Mucosa of rectum (tissue), 2 donors: ENCODE results near the gene CYP2A13.
"Not testable (repeated sequence)": the region's sequence is repeated elsewhere in the genome, so short reads cannot be mapped to it uniquely, and the experiment has no call there.

Experiments used
- H3K27ac ChIP-seq, 2 donors: one replicate each; pipeline ENCODE4 v1.7.0; 2013; ENCODE audit warnings: inconsistent platforms in 2 of 2, low read depth in 2 of 2, low read length in 2 of 2
- H3K27me3 ChIP-seq, 2 donors: one replicate each; pipeline ENCODE4 v1.7.0; 2013; ENCODE audit warnings: low read length in 2 of 2; ENCODE audit not compliant: control insufficient read depth in 2 of 2, insufficient read depth in 2 of 2
- H3K36me3 ChIP-seq, 2 donors: one replicate each; pipeline ENCODE4 v1.7.0; 2013; ENCODE audit warnings: low read length in 2 of 2; ENCODE audit not compliant: control insufficient read depth in 2 of 2, insufficient read depth in 2 of 2
- H3K4me1 ChIP-seq, 2 donors: one replicate each; pipeline ENCODE4 v1.7.0; 2013; ENCODE audit warnings: low read length in 2 of 2, mild to moderate bottlenecking in 1 of 2; ENCODE audit not compliant: control insufficient read depth in 2 of 2, insufficient read depth in 2 of 2
- H3K4me3 ChIP-seq, 2 donors: one replicate each; pipeline ENCODE4 v1.7.0; 2013; ENCODE audit warnings: low read length in 2 of 2
- H3K9ac ChIP-seq, 2 donors: one replicate each; pipeline ENCODE4 v1.7.0; 2013; ENCODE audit warnings: low read length in 2 of 2, low read depth in 1 of 2, mild to moderate bottlenecking in 1 of 2
- H3K9me3 ChIP-seq, 2 donors: one replicate each; pipeline ENCODE4 v1.7.0; 2013; ENCODE audit warnings: low read length in 2 of 2; ENCODE audit not compliant: control insufficient read depth in 2 of 2
- donor health status: healthy.
- donor health status: Normal muscosa, but diverticular disease.

CYP2A13 gene, protein sequence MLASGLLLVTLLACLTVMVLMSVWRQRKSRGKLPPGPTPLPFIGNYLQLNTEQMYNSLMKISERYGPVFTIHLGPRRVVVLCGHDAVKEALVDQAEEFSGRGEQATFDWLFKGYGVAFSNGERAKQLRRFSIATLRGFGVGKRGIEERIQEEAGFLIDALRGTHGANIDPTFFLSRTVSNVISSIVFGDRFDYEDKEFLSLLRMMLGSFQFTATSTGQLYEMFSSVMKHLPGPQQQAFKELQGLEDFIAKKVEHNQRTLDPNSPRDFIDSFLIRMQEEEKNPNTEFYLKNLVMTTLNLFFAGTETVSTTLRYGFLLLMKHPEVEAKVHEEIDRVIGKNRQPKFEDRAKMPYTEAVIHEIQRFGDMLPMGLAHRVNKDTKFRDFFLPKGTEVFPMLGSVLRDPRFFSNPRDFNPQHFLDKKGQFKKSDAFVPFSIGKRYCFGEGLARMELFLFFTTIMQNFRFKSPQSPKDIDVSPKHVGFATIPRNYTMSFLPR

DNA sequence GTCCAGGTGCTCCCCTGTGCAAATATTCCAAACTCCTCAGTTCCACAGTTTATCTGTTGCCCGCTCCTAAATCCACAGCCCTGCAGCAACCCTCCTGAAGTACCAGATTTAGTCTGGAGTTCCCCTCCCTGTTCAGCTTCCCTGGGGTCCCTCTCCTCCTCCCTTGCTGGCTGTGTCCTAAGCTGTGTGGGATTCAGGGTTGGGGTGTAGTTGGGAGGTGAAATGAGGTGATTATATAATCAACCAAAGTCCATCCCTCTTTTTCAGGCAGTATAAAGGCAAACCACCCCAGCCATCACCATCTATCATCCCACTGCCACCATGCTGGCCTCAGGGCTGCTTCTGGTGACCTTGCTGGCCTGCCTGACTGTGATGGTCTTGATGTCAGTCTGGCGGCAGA lies at the start of gene CYP2A13:
CYP2A13 (plus strand) TSS at position 301 of the 400 bp plus-strand sequence; CDS start at position 322, 21 bp downstream.
- Histone ChIP-seq H3K4me3 (no peak within 1 kb of the TSS), H3K9ac (no peak within 1 kb of the TSS), H3K27ac (no peak within 1 kb of the TSS), H3K27me3 (peaks cover 0 to 4% of the 10 kb centered on the region in 2 donors), H3K9me3 (no peaks in the 10 kb centered on the region), H3K36me3 (no peaks in the 10 kb centered on the region), H3K4me1 (no peaks in the 10 kb centered on the region)

DNA sequence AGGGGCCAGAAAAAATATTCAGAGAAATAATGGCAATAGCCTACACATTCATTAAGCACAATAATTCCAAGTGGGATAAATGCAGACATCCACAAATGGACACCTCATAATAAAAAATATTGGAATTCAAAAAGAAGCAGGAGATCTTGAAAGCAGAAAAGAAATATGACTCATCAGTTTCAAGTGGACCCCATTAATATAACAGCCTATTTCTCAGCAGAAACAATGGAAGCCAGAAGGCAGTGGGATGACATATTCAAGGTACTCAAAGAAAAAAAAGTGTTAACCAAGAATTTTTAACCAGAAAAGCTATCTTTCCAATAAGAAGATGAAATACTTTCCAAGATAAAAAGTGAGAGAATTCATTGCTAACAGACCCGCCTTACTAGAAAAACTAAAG lies 48.4 kb upstream of the CYP2A13 start:
- H3K36me3 ChIP-seq = no peaks in the 10 kb centered on the region
- no peaks in the 10 kb centered on the region for H3K27me3 ChIP-seq
- H3K27ac ChIP-seq = no peak overlapping the region
- H3K4me1 ChIP-seq = no peaks in the 10 kb centered on the region
- no peaks in the 10 kb centered on the region for H3K9me3 ChIP-seq
- H3K9ac ChIP-seq = no peak overlapping the region
- H3K4me3 ChIP-seq = no peak overlapping the region

DNA sequence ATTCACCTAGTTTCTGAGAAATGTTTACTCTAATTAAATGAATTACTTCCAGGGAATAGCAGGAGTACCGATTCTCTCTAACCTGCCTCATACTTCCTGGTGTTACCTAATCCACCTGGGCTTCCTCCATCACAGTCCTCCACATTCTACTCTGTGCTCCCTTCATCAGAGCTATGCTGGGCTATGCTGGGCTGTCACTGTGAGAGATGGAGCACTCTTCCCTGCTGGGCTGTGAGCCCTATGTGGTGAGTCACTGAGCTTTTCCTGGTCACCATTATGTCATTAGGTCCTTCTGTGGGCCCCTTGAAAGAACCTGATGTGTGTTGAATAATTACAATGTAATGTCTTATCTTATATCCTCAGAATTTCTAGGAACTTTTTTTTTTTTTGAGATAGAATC lies 43.2 kb upstream of the CYP2A13 start:
- H3K9ac ChIP-seq, H3K9me3 ChIP-seq, H3K27ac ChIP-seq, H3K36me3 ChIP-seq, H3K4me1 ChIP-seq, H3K27me3 ChIP-seq, H3K4me3 ChIP-seq: not testable (repeated sequence)

DNA sequence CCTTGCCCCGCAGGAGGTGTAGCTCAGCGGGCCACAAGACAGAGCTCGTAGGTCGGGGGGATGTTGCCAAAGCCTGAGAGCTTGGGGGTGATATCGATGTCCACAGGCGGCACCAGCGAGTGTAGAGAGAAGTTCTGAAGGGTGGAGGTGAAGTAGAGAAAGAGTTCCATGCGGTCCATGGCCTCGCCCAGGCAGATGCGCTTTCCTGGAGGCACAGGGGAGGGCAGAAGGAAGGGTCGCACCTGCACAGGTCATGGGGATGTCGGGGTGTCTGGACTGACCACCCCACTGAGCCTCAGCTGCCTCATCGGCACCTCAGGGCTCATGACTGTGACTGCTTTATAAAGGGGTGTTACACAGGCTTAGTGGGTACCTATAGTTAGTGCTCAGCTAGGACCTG lies 37.8 kb upstream of the CYP2A13 start:
- Histone ChIP-seq H3K27me3 (peaks cover 0 to 2% of the 10 kb centered on the region in 2 donors), H3K9me3 (no peaks in the 10 kb centered on the region), H3K36me3 (no peaks in the 10 kb centered on the region), H3K27ac (no peak overlapping the region), H3K4me1 (no peaks in the 10 kb centered on the region), H3K9ac (no peak overlapping the region), H3K4me3 (no peak overlapping the region)

DNA sequence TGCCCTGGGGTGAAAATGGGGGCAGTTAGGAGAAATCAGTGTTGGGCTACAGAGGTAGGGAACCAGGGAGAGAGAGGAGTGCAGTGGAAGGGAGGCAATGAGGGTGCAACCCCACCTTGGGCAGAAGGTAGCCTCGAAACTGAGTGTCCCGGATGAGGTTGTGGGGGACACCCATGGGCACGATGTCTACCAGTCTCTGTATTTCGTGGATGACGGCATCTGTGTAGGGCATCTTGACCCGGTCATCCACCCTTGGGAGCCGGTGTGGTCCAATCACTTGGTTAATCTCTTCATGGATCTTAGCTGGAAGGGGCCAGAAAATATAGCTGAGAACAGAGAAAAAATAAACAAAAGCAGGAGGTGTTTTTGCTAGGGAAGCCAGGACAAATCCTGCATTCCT lies 36.1 kb upstream of the CYP2A13 start:
- H3K4me1 ChIP-seq, H3K27me3 ChIP-seq, H3K27ac ChIP-seq, H3K4me3 ChIP-seq, H3K9me3 ChIP-seq, H3K36me3 ChIP-seq, H3K9ac ChIP-seq: not testable (repeated sequence)

DNA sequence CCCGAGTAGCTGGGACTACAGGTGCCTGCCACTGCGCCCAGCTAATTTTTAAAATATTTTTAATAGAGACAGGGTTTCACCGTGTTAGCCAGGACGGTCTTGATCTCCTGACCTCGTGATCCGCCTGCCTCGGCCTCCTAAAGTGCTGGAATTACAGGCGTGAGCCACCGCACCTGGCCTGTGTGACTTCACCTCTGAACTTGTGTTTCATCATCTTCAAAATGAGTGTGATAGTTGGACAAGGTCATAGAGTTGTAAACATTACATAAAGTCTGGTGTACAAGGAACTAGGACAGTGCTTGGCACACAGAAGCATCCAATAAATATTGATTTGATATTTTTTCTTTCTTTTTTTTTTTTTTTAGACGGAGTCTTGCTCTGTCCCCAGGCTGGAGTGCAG lies 34.9 kb upstream of the CYP2A13 start:
- not testable (repeated sequence) for H3K4me3 ChIP-seq, H3K4me1 ChIP-seq, H3K9ac ChIP-seq, H3K9me3 ChIP-seq, H3K27ac ChIP-seq, H3K27me3 ChIP-seq, H3K36me3 ChIP-seq

DNA sequence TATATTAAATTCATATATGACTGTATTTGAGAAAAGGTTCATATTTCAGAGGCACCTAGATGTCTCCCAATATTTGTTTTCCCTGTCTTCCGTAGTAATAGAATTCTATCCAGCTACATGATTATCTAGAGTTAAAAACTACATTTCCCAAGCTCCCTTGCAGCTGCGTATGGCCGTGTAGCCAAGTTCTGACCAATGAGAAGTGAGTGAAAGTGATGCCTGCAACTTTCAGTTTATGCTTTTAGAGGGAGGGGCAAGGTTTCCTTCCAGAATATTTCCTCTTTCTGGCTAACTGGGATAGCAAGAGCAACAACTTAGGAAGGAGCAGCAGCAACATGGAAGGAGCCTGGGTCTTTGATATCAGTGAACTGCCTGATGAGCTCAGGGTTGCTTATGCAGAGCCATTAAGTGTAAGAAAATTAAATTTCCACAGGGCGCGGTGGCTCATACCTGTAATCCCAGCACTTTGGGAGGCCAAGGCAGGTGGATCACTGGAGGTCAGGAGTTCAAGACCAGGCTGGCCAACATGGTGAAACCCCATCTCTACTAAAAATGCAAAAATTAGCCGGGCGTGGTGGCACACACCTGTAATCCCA lies 23.2 kb upstream of the CYP2A13 start:
- H3K9ac ChIP-seq = no peak overlapping the region
- H3K4me1 ChIP-seq = no peaks in the 10 kb centered on the region
- no peak overlapping the region for H3K27ac ChIP-seq
- no peak overlapping the region for H3K4me3 ChIP-seq
- H3K36me3 ChIP-seq = no peaks in the 10 kb centered on the region
- no peaks in the 10 kb centered on the region for H3K9me3 ChIP-seq
- peaks cover 0 to 2% of the 10 kb centered on the region in 2 donors for H3K27me3 ChIP-seq

DNA sequence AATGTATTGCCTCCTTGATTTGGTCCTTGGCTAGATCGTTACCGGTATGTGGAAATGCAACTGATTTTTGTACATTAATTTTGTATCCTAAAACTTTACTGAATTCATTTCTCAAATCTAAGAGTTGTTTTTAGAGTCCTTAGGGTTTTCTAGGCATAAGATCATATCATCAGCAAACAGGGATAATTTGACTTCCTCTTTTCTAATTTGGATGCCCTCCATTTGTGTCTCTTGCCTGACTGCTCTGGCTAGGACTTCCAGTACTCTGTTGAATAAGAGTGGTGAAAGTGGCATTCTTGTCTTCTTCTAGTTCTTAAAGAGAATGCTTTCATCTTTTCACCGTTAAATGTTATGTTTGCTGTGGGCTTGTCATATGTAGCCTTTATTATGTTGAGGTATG lies 12.0 kb upstream of the CYP2A13 start:
- no peak overlapping the region for H3K9ac ChIP-seq
- H3K9me3 ChIP-seq = no peaks in the 10 kb centered on the region
- H3K27ac ChIP-seq = no peak overlapping the region
- no peak overlapping the region for H3K4me3 ChIP-seq
- H3K27me3 ChIP-seq = no peaks in the 10 kb centered on the region
- H3K4me1 ChIP-seq = no peaks in the 10 kb centered on the region
- no peaks in the 10 kb centered on the region for H3K36me3 ChIP-seq

DNA sequence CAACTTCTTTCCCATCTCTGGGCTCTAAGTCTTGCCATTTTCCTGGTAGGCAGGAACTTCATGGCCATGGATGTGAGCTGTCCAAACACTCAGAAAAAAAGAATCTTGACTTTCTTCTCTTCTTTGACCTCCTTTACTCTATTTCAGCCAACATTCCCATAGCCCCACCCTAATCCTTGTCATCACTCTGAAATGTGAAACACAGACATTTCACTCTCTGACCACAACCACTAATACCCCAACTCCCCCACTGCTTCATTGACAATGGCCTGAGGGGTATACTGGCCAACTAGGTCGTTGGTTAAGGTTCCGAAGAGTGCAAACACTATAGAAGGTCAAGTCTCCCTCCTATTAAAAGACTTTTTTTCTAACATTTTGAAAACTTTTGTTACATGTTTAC lies 4.7 kb upstream of the CYP2A13 start:
- Histone ChIP-seq H3K27ac (no peak overlapping the region), H3K4me1 (no peaks in the 10 kb centered on the region), H3K36me3 (no peaks in the 10 kb centered on the region), H3K4me3 (no peak overlapping the region), H3K27me3 (no peaks in the 10 kb centered on the region), H3K9ac (no peak overlapping the region), H3K9me3 (peaks cover 0 to 3% of the 10 kb centered on the region in 2 donors)

DNA sequence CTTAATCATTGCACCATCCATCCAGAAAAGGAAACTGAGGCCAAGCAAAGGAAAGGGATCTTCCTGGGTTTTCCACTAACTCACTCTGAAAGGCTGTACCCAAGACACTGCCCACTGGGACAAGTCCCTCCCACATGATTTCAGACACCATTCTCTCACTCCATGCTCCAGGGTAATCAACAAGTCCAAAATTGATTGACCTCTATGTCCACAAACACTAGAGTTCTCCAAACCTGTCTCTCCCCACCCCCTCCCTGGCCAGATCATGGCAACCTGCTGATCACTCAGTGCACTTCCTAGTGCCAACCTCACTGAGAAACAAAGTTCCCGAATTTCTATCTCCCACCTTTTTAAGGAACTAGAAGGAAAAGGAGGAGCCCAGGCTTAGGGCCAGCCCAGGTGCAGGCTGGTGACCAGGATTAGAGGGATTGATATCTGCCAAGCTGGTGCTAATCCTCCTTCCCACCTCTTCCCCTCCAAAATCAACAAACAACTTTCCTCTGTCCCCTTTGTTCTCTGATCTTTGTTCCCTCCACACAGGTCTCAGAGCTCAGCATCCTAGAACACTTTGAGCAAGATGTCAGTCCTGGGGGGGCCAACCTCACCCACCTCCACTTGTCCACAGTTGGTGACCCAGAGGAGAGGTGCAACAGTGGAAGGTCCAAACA lies 2.4 kb upstream of the CYP2A13 start:
- H3K36me3 ChIP-seq = no peaks in the 10 kb centered on the region
- H3K4me1 ChIP-seq = no peaks in the 10 kb centered on the region
- H3K9ac ChIP-seq = no peak overlapping the region
- peaks cover 0 to 3% of the 10 kb centered on the region in 2 donors for H3K9me3 ChIP-seq
- peaks cover 0 to 4% of the 10 kb centered on the region in 2 donors for H3K27me3 ChIP-seq
- H3K4me3 ChIP-seq = no peak overlapping the region
- no peak overlapping the region for H3K27ac ChIP-seq
